Testis (tissue), 2 donors: ENCODE data around the gene MMP20.
A peak's percentile ranks its signal among the peaks of the same experiment; 100 is the strongest.

Experiments used
- CTCF ChIP-seq, 3 experiments: fragments of 450-650 bp in 2 of 3; fragments of 200-600 bp in 1 of 3; sonication (generic) in 1 of 3; IDR thresholded peaks; one replicate each; pipeline ENCODE4 v1.5.1; 2016 to 2019; ENCODE audit warnings: antibody characterized with exemption in 3 of 3, mild to moderate bottlenecking in 2 of 3, moderate library complexity in 1 of 3
- POLR2A ChIP-seq: fragments of 450-650 bp; IDR thresholded peaks from one replicate; pipeline ENCODE4 v1.6.1; 2017; ENCODE audit warnings: antibody characterized with exemption, mild to moderate bottlenecking, moderate library complexity

GRCh38 chr11:102592634-102593581, 32.2 kb downstream of the MMP20 start:
- TF ChIP-seq CTCF (IDR thresholded peaks at IDR 0.05) (peak in 2 of 3 experiments; percentile 35 to 42), POLR2A (no peak)
